Measurements from ENCODE around the gene CTNNAL1.

DNA sequence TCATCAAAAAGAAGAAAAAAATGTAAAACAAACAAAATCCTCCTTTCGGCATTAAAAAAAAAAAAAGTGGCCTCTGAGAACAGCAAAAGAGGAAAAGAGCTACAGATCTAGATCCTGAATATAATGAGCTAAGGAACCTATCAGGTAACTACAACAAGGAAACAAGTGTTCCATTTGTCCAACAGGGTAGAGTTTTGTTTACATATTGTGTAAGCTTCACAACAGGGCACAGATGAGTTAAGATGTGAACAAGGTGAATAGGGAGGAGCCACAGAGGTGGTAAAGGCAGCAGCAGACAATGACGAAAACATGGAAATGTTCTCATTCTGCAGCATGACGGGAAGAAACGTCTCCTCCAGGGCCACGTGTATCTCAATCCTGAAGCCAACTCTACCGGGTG lies 93.8 kb downstream of the CTNNAL1 start:
- TF ChIP-seq, protein P1, sequence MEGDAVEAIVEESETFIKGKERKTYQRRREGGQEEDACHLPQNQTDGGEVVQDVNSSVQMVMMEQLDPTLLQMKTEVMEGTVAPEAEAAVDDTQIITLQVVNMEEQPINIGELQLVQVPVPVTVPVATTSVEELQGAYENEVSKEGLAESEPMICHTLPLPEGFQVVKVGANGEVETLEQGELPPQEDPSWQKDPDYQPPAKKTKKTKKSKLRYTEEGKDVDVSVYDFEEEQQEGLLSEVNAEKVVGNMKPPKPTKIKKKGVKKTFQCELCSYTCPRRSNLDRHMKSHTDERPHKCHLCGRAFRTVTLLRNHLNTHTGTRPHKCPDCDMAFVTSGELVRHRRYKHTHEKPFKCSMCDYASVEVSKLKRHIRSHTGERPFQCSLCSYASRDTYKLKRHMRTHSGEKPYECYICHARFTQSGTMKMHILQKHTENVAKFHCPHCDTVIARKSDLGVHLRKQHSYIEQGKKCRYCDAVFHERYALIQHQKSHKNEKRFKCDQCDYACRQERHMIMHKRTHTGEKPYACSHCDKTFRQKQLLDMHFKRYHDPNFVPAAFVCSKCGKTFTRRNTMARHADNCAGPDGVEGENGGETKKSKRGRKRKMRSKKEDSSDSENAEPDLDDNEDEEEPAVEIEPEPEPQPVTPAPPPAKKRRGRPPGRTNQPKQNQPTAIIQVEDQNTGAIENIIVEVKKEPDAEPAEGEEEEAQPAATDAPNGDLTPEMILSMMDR (IDR thresholded peaks at IDR 0.05; ENCODE audit: low read length) = no peak
- no peak for TF ChIP-seq EZH2 (IDR thresholded peaks at IDR 0.05; ENCODE audit: borderline replicate concordance, low read length)

Data from OCI-LY1 (cell line).